IPS-20b (cell line): ENCODE results near the gene KDSR.

ENCODE experiments used
- H3K27ac ChIP-seq: one replicate; pipeline ENCODE4 v1.5.1; 2013; ENCODE audit warnings: low read length
- H3K27me3 ChIP-seq: 2 replicates; pipeline ENCODE4 v1.6.1; 2013; ENCODE audit warnings: mild to moderate bottlenecking, low read length, inconsistent platforms; ENCODE audit not compliant: insufficient read depth
- H3K36me3 ChIP-seq: 2 replicates; pipeline ENCODE4 v1.6.1; 2013; ENCODE audit warnings: low read depth, mild to moderate bottlenecking, inconsistent platforms, low read length, moderate library complexity; ENCODE audit not compliant: insufficient read depth
- H3K4me1 ChIP-seq: 2 replicates; pipeline ENCODE4 v1.6.1; 2013; ENCODE audit warnings: mild to moderate bottlenecking, control low read depth, inconsistent platforms, low read length, moderate library complexity; ENCODE audit not compliant: insufficient read depth
- H3K4me3 ChIP-seq: 2 replicates; pipeline ENCODE4 v1.5.1; 2013; ENCODE audit warnings: mild to moderate bottlenecking, low read length, inconsistent platforms
- H3K9ac ChIP-seq: 2 replicates; pipeline ENCODE4 v1.6.1; 2013; ENCODE audit warnings: low read depth, mild to moderate bottlenecking, inconsistent platforms, low read length, moderate library complexity
- H3K9me3 ChIP-seq: 2 replicates; pipeline ENCODE4 v1.6.1; 2013; ENCODE audit warnings: mild to moderate bottlenecking, low read depth, low read length, inconsistent platforms; ENCODE audit not compliant: insufficient read depth

Gene KDSR

DNA sequence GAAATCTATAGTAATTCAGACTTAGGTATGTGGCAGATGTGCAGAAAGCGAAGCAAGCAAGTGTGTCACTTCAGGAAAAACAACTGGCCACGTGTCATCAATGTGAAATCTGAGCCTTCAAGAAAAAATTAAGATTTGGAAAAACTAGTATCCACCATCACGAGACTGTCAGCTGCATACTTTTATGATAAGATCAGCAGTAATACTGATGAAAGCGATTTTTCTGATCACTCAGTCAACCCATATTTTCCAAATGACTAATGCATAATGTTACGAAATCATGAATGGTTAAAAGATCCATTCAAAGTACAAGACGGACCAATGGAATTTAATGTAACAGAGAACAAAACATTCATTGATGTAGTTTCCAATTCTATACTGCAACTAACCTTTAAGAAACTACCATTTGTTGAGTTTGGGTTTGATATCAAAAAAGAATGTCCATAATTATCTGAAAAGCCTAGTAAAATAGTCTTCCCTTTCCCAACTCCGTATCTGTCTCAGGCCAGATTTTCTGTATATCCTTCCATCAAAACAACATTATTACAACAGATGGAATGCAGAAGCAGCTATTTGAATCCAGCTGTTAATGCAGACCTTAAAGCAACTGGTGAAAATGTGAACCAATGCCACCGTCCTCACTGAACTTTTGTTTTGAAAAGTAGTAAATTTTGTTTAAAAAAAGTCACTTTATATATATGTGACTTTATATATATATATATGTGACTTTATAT is 30.5 kb downstream of the KDSR start:
- H3K9me3 ChIP-seq: no peaks in the 10 kb centered on the region
- peaks cover 76% of the 10 kb centered on the region for H3K36me3 ChIP-seq
- no peak overlapping the region for H3K27ac ChIP-seq
- H3K4me1 ChIP-seq: peaks cover 14% of the 10 kb centered on the region; the same call in 1 of the 2 replicates
- no peak overlapping the region for H3K9ac ChIP-seq
- H3K27me3 ChIP-seq: no peaks in the 10 kb centered on the region
- no peak overlapping the region for H3K4me3 ChIP-seq

DNA sequence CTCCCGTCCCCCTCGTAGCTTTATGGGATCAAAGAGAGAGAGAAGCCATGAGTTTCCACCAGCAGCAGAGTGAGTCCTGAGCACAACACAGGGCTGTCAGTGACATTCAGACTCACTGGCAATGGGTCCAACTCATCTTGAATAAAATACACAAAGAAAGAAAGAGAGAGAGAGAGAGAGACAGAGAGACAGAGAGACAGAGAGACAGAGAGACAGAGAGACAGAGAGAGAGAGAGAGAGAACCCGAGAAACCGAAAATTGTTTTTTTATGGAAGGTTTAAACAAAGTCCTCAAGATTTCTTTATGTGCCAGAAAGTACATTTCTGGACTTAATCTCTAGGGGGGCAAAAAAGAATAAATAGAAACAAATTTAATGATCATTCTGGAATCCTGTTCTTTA is 35.9 kb downstream of the KDSR start:
- Histone ChIP-seq H3K4me3 (no peak overlapping the region), H3K36me3 (peaks cover 44% of the 10 kb centered on the region), H3K9me3 (no peaks in the 10 kb centered on the region), H3K9ac (no peak overlapping the region), H3K27ac (no peak overlapping the region), H3K4me1 (no peaks in the 10 kb centered on the region), H3K27me3 (no peaks in the 10 kb centered on the region)

- Histone ChIP-seq H3K27ac (no peak overlapping the region), H3K27me3 (no peaks in the 10 kb centered on the region), H3K9ac (no peak overlapping the region), H3K4me1 (no peaks in the 10 kb centered on the region), H3K36me3 (peaks cover 32% of the 10 kb centered on the region), H3K4me3 (no peak overlapping the region), H3K9me3 (no peaks in the 10 kb centered on the region)
These were observed 37.4 kb downstream of the KDSR start for GRCh38 chr18:63329431-63330145.

DNA sequence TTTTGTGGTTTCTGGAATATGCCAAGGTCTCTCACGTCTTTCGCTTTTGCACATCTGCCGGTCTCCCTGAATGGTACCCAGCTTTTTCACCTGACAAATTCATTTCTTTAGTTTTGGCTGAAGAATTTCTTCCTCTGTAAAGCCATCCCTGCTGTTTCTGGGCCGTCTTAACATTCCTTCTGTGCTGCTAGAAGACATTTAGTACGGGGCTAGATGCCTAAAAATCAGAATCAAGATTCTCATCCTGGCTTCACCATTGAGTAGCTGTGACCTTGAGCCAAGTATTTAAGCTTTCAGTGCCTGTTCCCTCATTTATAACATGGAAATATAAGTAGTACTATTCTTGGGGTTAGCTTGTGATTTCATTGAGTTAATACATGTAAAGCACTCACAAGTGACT is 41.0 kb downstream of the KDSR start:
- no peak overlapping the region for H3K9ac ChIP-seq
- H3K4me3 ChIP-seq: no peak overlapping the region
- H3K36me3 ChIP-seq: peaks cover 4% of the 10 kb centered on the region
- peaks cover 15% of the 10 kb centered on the region for H3K27me3 ChIP-seq
- no peak overlapping the region for H3K27ac ChIP-seq
- no peaks in the 10 kb centered on the region for H3K9me3 ChIP-seq
- no peaks in the 10 kb centered on the region; the same call in 1 of the 2 replicates for H3K4me1 ChIP-seq

DNA sequence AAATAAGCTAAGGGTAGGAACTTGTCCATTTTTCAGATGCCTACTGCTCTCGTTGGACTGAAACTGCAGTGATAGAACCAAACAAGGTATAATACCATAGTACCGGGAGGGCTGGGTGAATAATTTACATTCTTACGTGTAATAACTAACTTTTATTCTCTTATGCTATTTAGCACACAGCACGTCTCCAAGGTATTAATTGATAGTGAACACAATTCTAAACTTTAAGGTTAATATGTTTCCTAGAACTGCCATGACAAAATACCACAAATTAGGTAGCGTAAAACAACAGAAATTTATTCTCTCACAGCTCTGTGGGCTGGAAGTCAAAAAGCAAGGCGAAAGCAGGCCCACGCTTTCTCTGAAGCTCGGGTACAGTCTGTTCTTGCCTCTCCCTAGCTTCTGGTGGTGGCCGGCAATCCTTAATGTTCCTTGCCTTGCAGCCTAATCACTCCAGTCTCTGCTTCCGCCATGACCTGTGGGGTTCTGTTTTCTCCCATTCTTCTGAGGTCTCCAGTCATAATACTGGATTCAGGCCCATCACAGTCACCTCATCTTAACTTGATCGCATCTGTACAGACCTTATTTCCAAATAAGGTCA is 41.8 kb downstream of the KDSR start:
- no peaks in the 10 kb centered on the region; the same call in 1 of the 2 replicates for H3K4me1 ChIP-seq
- no peaks in the 10 kb centered on the region for H3K9me3 ChIP-seq
- H3K4me3 ChIP-seq: no peak overlapping the region
- no peak overlapping the region for H3K9ac ChIP-seq
- no peaks in the 10 kb centered on the region for H3K36me3 ChIP-seq
- H3K27me3 ChIP-seq: peaks cover 21% of the 10 kb centered on the region
- no peak overlapping the region for H3K27ac ChIP-seq

GRCh38 chr18:63322908-63323634 is 43.9 kb downstream of the KDSR start:
- Histone ChIP-seq H3K9ac (no peak overlapping the region), H3K4me3 (no peak overlapping the region)

GRCh38 chr18:63322206-63322605 is 44.8 kb downstream of the KDSR start:
- H3K27me3 ChIP-seq: peaks cover 44% of the 10 kb centered on the region
- H3K4me1 ChIP-seq: peaks cover 7% of the 10 kb centered on the region; the same call in 1 of the 2 replicates
- H3K36me3 ChIP-seq: no peaks in the 10 kb centered on the region
- H3K9ac ChIP-seq: no peak overlapping the region
- H3K27ac ChIP-seq: no peak overlapping the region
- H3K9me3 ChIP-seq: no peaks in the 10 kb centered on the region
- H3K4me3 ChIP-seq: no peak overlapping the region

More at GRCh38 chr18:63322908-63323634, 43.9 kb downstream of the KDSR start:
- Histone ChIP-seq H3K9me3 (no peaks in the 10 kb centered on the region), H3K27ac (no peak overlapping the region), H3K36me3 (no peaks in the 10 kb centered on the region), H3K4me1 (peaks cover 7% of the 10 kb centered on the region; the same call in 1 of the 2 replicates), H3K27me3 (peaks cover 36% of the 10 kb centered on the region)

DNA sequence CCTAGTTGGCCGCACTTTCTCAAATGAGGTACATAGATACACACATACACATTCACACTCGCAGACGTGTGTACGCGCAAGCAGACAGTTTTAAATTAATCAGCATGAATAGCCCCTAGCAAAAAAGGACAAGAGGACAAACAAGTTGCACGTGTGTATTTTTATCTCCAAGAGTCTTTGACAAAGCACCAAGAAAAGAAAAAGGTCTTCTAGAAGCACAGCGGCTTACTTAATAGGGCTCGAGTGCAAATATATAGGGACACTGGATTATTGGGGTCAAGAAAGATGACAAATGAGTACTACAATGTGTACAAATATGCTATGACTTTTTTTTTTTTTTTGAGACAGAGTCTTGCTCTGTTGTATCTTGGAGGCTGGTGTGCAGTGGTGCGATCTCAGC is 45.7 kb downstream of the KDSR start:
- no peak overlapping the region for H3K27ac ChIP-seq
- peak overlapping the region; percentile 78 for H3K4me3 ChIP-seq
- H3K4me1 ChIP-seq: peaks cover 7% of the 10 kb centered on the region; the same call in 1 of the 2 replicates
- H3K9ac ChIP-seq: peak overlapping the region; percentile 69; the same call in 1 of the 2 replicates
- H3K27me3 ChIP-seq: peaks cover 52% of the 10 kb centered on the region
- no peaks in the 10 kb centered on the region for H3K9me3 ChIP-seq
- no peaks in the 10 kb centered on the region for H3K36me3 ChIP-seq

- Histone ChIP-seq H3K27ac (no peak overlapping the region), H3K4me1 (peaks cover 7% of the 10 kb centered on the region; the same call in 1 of the 2 replicates), H3K9me3 (no peaks in the 10 kb centered on the region), H3K9ac (peak overlapping the region; percentile 69; the same call in 1 of the 2 replicates), H3K36me3 (no peaks in the 10 kb centered on the region), H3K27me3 (peaks cover 52% of the 10 kb centered on the region), H3K4me3 (peak overlapping the region; percentile 78)
These were observed 46.1 kb downstream of the KDSR start for GRCh38 chr18:63320975-63321265.

GRCh38 chr18:63320123-63320974 is 46.7 kb downstream of the KDSR start:
- Histone ChIP-seq H3K9ac (peak overlapping the region; percentile 69; the same call in 1 of the 2 replicates), H3K27ac (no peak overlapping the region), H3K27me3 (peaks cover 52% of the 10 kb centered on the region), H3K9me3 (no peaks in the 10 kb centered on the region), H3K4me1 (peaks cover 7% of the 10 kb centered on the region; the same call in 1 of the 2 replicates), H3K4me3 (peak overlapping the region; percentile 78), H3K36me3 (no peaks in the 10 kb centered on the region)
